ENCODE measurements around the gene UVRAG. TPM values are rescaled to one million over a fixed set of nuclear protein-coding genes. Genes with fewer than 3 reads are reported as not detected.

Gene UVRAG
- total RNA-seq, 1 donor from 2014 or later: 14.7 TPM

- peak overlapping the region; percentile 34 to 41 for H3K4me3 ChIP-seq
- H3K36me3 ChIP-seq: no peaks in the 10 kb centered on the region
- H3K27ac ChIP-seq: no peak overlapping the region
- intact Hi-C loops (cut with DNase I): loop anchor here (5.0 to 10.0 kb wide), 2 partner anchors 255 to 1133 kb away; no protein-coding TSS in a partner anchor
- no peaks in the 10 kb centered on the region for H3K9me3 ChIP-seq
- DNase-seq (ENCODE audit: extremely low spot score in 2 of 2): no peak
- H3K4me1 ChIP-seq: peaks cover 4% of the 10 kb centered on the region
- H3K27me3 ChIP-seq: no peaks in the 10 kb centered on the region
- TF ChIP-seq POLR2AphosphoS5 (IDR thresholded peaks at IDR 0.05; ENCODE audit: insufficient read depth in 1 of 2, low read depth in 1 of 2): peak; percentile 33 to 34
- peak; percentile 81 to 98 (median 82) for TF ChIP-seq CTCF (IDR thresholded peaks at IDR 0.05)
- no peak for TF ChIP-seq POLR2A (IDR thresholded peaks at IDR 0.05)
Measured at GRCh38 chr11:76152086-76152681, 337.2 kb downstream of the UVRAG start.

GRCh38 chr11:76152741-76153570, 337.9 kb downstream of the UVRAG start:
- Histone ChIP-seq H3K36me3 (no peaks in the 10 kb centered on the region), H3K9me3 (no peaks in the 10 kb centered on the region), H3K27ac (no peak overlapping the region), H3K4me3 (peak overlapping the region in 1 of 2 donors; percentile 34), H3K27me3 (no peaks in the 10 kb centered on the region), H3K4me1 (peaks cover 4% of the 10 kb centered on the region)
- TF ChIP-seq POLR2A (IDR thresholded peaks at IDR 0.05) (no peak), POLR2AphosphoS5 (IDR thresholded peaks at IDR 0.05; ENCODE audit: insufficient read depth in 1 of 2, low read depth in 1 of 2) (no peak), CTCF (IDR thresholded peaks at IDR 0.05) (no peak)
- no peak for DNase-seq (ENCODE audit: extremely low spot score in 2 of 2)
- intact Hi-C loops (cut with DNase I): loop anchor here (5.0 to 10.0 kb wide), 2 partner anchors 256 to 1132 kb away; no protein-coding TSS in a partner anchor

- no peak for DNase-seq (ENCODE audit: extremely low spot score in 2 of 2)
- no peak overlapping the region for H3K27ac ChIP-seq
Measured at GRCh38 chr11:76153571-76153923, 338.5 kb downstream of the UVRAG start.

GRCh38 chr11:76155500-76156227, 340.7 kb downstream of the UVRAG start:
- DNase-seq (ENCODE audit: extremely low spot score in 2 of 2): no peak
- Histone ChIP-seq H3K9me3 (no peaks in the 10 kb centered on the region), H3K4me3 (no peak overlapping the region), H3K36me3 (no peaks in the 10 kb centered on the region), H3K27ac (no peak overlapping the region), H3K27me3 (no peaks in the 10 kb centered on the region), H3K4me1 (peaks cover 4% of the 10 kb centered on the region)
- TF ChIP-seq POLR2A (IDR thresholded peaks at IDR 0.05): no peak
- TF ChIP-seq CTCF (IDR thresholded peaks at IDR 0.05): no peak
- TF ChIP-seq POLR2AphosphoS5 (IDR thresholded peaks at IDR 0.05; ENCODE audit: insufficient read depth in 1 of 2, low read depth in 1 of 2): no peak
- intact Hi-C loops (cut with DNase I): loop anchor here (10.0 kb wide), 1 partner anchor 1129 kb away; no protein-coding TSS in a partner anchor

More at GRCh38 chr11:76153571-76153923, 338.5 kb downstream of the UVRAG start:
- peaks cover 4% of the 10 kb centered on the region for H3K4me1 ChIP-seq
- H3K27me3 ChIP-seq: no peaks in the 10 kb centered on the region
- H3K36me3 ChIP-seq: no peaks in the 10 kb centered on the region
- no peaks in the 10 kb centered on the region for H3K9me3 ChIP-seq
- no peak for TF ChIP-seq CTCF (IDR thresholded peaks at IDR 0.05)
- TF ChIP-seq POLR2AphosphoS5 (IDR thresholded peaks at IDR 0.05; ENCODE audit: insufficient read depth in 1 of 2, low read depth in 1 of 2): no peak
- no peak for TF ChIP-seq POLR2A (IDR thresholded peaks at IDR 0.05)
- H3K4me3 ChIP-seq: no peak overlapping the region
- intact Hi-C loops (cut with DNase I): loop anchor here (5.0 to 10.0 kb wide), 2 partner anchors 256 to 1131 kb away; no protein-coding TSS in a partner anchor
